ENCODE data around the gene LRRC75A. TPM values are rescaled to one million over a fixed set of nuclear protein-coding genes. Genes with fewer than 3 reads are reported as not detected.

The LRRC75A gene
- polyA plus RNA-seq, 1 donor from 2014 or later = 0.53 TPM

DNA sequence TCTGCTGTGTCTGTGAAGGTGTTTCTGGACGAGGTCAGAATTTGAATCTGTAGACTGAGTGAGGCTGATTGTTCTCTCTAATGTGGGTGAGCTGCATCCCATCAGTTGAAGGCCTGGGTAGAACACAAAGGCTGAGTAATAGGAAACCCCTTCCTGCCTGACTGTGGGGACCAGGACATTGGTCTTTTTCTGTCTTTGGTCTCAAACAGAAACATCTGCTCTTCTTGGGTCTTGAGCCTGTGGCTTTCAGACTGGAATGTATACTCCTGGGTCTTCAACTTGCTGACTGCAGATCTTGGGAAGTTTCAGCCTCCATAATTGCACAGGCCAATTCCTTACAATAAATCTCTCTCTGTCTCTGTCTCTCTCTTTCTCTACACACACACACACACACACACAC lies 19.6 kb upstream of the LRRC75A start:
- H3K4me2 ChIP-seq (ENCODE audit: low read length) = no peak overlapping the region

DNA sequence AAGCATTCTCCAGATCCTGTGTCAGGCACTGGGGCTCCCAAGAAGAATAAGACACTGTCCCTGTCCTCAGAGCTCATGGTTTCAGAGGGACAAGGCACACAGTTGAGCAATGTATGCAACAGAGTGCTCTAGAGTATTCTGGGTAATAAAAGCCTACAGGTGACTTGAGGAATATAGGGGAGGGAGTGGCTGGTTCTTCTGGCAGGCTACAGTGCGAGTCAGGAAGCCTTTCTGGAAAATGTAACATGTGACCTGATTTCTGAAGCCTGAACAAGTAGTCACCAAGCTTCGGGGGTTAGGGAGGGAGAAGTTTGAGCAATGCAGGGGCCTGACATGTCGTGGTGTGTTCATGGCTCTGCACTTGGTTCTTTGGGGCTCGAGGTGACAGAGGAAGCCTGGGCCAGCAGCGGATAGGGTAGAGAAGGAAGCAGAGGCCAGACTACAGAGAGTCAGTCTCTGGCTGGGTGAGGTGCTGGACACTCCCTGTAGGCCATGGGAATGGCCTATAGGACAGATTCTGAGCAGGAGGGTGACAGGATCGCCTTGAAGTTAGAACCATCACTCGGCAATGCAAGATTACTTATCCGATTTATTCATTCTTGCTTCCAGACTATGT lies 16.0 kb upstream of the LRRC75A start:
- H3K36me3 ChIP-seq (ENCODE audit: insufficient read depth, low read length) = no peaks in the 10 kb centered on the region
- no peaks in the 10 kb centered on the region for H3F3A ChIP-seq (ENCODE audit: insufficient read depth, low read length, poor library complexity, severe bottlenecking)
- H3K27me3 ChIP-seq (ENCODE audit: insufficient read depth, low read depth, low read length) = no peaks in the 10 kb centered on the region
- H2AFZ ChIP-seq (ENCODE audit: low read depth, low read length) = no peak overlapping the region
- no peaks in the 10 kb centered on the region for H4K20me1 ChIP-seq (ENCODE audit: insufficient read depth)
- H3K79me2 ChIP-seq (replicated peaks; ENCODE audit: insufficient read depth, low read length) = no peaks in the 10 kb centered on the region
- H3K4me3 ChIP-seq (ENCODE audit: low read length) = no peak overlapping the region
- H3K9ac ChIP-seq (ENCODE audit: low read length) = no peak overlapping the region
- no peak for TF ChIP-seq EZH2 (IDR thresholded peaks at IDR 0.05; ENCODE audit: borderline replicate concordance, insufficient read depth, low read length, poor library complexity, severe bottlenecking)
- TF ChIP-seq POLR2AphosphoS5 (IDR thresholded peaks at IDR 0.05) = no peak
- no peak for TF ChIP-seq TAF1 (IDR thresholded peaks at IDR 0.05; ENCODE audit: low read depth)
- TF ChIP-seq, protein P1, sequence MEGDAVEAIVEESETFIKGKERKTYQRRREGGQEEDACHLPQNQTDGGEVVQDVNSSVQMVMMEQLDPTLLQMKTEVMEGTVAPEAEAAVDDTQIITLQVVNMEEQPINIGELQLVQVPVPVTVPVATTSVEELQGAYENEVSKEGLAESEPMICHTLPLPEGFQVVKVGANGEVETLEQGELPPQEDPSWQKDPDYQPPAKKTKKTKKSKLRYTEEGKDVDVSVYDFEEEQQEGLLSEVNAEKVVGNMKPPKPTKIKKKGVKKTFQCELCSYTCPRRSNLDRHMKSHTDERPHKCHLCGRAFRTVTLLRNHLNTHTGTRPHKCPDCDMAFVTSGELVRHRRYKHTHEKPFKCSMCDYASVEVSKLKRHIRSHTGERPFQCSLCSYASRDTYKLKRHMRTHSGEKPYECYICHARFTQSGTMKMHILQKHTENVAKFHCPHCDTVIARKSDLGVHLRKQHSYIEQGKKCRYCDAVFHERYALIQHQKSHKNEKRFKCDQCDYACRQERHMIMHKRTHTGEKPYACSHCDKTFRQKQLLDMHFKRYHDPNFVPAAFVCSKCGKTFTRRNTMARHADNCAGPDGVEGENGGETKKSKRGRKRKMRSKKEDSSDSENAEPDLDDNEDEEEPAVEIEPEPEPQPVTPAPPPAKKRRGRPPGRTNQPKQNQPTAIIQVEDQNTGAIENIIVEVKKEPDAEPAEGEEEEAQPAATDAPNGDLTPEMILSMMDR (IDR thresholded peaks at IDR 0.05; ENCODE audit: poor library complexity, severe bottlenecking) = no peak
- TF ChIP-seq SMC3 (conservative IDR thresholded peaks at IDR 0.05; ENCODE audit: poor library complexity) = no peak
- no peak for TF ChIP-seq EP300 (conservative IDR thresholded peaks at IDR 0.05; ENCODE audit: poor library complexity, severe bottlenecking)
- TF ChIP-seq, protein P2, sequence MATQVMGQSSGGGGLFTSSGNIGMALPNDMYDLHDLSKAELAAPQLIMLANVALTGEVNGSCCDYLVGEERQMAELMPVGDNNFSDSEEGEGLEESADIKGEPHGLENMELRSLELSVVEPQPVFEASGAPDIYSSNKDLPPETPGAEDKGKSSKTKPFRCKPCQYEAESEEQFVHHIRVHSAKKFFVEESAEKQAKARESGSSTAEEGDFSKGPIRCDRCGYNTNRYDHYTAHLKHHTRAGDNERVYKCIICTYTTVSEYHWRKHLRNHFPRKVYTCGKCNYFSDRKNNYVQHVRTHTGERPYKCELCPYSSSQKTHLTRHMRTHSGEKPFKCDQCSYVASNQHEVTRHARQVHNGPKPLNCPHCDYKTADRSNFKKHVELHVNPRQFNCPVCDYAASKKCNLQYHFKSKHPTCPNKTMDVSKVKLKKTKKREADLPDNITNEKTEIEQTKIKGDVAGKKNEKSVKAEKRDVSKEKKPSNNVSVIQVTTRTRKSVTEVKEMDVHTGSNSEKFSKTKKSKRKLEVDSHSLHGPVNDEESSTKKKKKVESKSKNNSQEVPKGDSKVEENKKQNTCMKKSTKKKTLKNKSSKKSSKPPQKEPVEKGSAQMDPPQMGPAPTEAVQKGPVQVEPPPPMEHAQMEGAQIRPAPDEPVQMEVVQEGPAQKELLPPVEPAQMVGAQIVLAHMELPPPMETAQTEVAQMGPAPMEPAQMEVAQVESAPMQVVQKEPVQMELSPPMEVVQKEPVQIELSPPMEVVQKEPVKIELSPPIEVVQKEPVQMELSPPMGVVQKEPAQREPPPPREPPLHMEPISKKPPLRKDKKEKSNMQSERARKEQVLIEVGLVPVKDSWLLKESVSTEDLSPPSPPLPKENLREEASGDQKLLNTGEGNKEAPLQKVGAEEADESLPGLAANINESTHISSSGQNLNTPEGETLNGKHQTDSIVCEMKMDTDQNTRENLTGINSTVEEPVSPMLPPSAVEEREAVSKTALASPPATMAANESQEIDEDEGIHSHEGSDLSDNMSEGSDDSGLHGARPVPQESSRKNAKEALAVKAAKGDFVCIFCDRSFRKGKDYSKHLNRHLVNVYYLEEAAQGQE (IDR thresholded peaks at IDR 0.05; ENCODE audit: borderline replicate concordance) = no peak
- TF ChIP-seq MXI1 (conservative IDR thresholded peaks at IDR 0.05; ENCODE audit: poor library complexity, severe bottlenecking) = no peak
- TF ChIP-seq RAD21 (conservative IDR thresholded peaks at IDR 0.05) = no peak
- H3K9me2 ChIP-seq (ENCODE audit: insufficient read depth, low read length) = no peaks in the 10 kb centered on the region
- H3K4me2 ChIP-seq (ENCODE audit: low read length) = no peak overlapping the region
- no peaks in the 10 kb centered on the region for H3K9me3 ChIP-seq (ENCODE audit: low read length)
- no peak overlapping the region for H3K27ac ChIP-seq (ENCODE audit: low read length)

More for the DNA sequence above, 19.6 kb upstream of the LRRC75A start:
- Histone ChIP-seq H3K9me3 (ENCODE audit: low read length) (no peaks in the 10 kb centered on the region), H3K27me3 (ENCODE audit: insufficient read depth, low read depth, low read length) (no peaks in the 10 kb centered on the region), H3F3A (ENCODE audit: insufficient read depth, low read length, poor library complexity, severe bottlenecking) (no peaks in the 10 kb centered on the region), H4K20me1 (ENCODE audit: insufficient read depth) (no peaks in the 10 kb centered on the region), H3K9ac (ENCODE audit: low read length) (no peak overlapping the region), H3K9me2 (ENCODE audit: insufficient read depth, low read length) (no peaks in the 10 kb centered on the region), H2AFZ (ENCODE audit: low read depth, low read length) (no peak overlapping the region), H3K4me3 (ENCODE audit: low read length) (no peak overlapping the region), H3K79me2 (replicated peaks; ENCODE audit: insufficient read depth, low read length) (no peaks in the 10 kb centered on the region), H3K36me3 (ENCODE audit: insufficient read depth, low read length) (no peaks in the 10 kb centered on the region), H3K27ac (ENCODE audit: low read length) (no peak overlapping the region)
- no peak for TF ChIP-seq SMC3 (conservative IDR thresholded peaks at IDR 0.05; ENCODE audit: poor library complexity)
